Measurements from ENCODE around the gene KIRREL1.

DNA sequence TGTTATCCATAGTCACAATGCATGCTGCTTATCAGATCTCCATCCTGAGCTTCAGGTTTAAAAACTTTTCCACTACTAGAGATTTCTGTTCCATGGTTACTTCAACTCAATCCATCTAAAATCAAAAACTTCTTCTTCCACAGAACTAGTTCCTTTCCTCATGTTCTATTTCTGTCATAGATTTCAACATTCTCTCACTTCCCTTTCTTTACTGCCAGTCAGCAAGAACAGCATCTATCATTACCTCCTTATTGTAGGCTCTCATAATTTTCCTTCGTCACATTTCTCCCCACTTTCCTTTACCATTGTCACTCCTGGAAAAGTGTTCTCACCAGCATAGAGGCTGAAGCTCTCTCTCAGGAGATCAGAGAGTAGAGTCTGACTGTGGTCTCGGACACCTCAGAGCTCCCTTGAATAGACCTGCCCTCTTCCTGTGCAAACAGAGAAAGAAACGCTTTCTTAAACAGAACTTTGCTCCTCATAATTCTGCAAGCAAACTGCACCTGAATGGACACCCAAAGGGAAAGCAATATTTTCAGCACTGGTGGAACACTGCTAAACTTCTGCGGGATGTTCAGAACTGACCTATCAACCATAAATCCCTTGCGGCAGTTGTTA lies 48.7 kb upstream of the KIRREL1 start:
- TF ChIP-seq, protein P1, sequence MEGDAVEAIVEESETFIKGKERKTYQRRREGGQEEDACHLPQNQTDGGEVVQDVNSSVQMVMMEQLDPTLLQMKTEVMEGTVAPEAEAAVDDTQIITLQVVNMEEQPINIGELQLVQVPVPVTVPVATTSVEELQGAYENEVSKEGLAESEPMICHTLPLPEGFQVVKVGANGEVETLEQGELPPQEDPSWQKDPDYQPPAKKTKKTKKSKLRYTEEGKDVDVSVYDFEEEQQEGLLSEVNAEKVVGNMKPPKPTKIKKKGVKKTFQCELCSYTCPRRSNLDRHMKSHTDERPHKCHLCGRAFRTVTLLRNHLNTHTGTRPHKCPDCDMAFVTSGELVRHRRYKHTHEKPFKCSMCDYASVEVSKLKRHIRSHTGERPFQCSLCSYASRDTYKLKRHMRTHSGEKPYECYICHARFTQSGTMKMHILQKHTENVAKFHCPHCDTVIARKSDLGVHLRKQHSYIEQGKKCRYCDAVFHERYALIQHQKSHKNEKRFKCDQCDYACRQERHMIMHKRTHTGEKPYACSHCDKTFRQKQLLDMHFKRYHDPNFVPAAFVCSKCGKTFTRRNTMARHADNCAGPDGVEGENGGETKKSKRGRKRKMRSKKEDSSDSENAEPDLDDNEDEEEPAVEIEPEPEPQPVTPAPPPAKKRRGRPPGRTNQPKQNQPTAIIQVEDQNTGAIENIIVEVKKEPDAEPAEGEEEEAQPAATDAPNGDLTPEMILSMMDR (conservative IDR thresholded peaks at IDR 0.05), result no peak
- no peak for TF ChIP-seq EZH2 (IDR thresholded peaks at IDR 0.05; ENCODE audit: low read depth)

Measured in PC-9 (cell line).